Spleen (tissue), 7 donors: ENCODE measurements around the gene ARHGAP29.

Source experiments
- CTCF ChIP-seq, 11 experiments: fragments of 200-600 bp in 7 of 11; fragments of 450-650 bp in 4 of 11; sonication (generic) in 4 of 11; IDR thresholded peaks in 8 of 11; conservative IDR thresholded peaks in 3 of 11; 1 replicate in 7 of 11; 2 replicates in 4 of 11; pipeline versions ENCODE4 v1.4.0 to v1.8.0; 2016 to 2021; ENCODE audit warnings: antibody characterized with exemption in 11 of 11, inconsistent platforms in 4 of 11, mild to moderate bottlenecking in 1 of 11
- POLR2A ChIP-seq, 3 donors: fragments of 450-650 bp; IDR thresholded peaks; one replicate each; pipeline ENCODE4 v1.5.1; 2017; ENCODE audit warnings: antibody characterized with exemption in 3 of 3, mild to moderate bottlenecking in 1 of 3
- POLR2AphosphoS5 ChIP-seq, 3 donors: sonication (generic); formaldehyde crosslinking; IDR thresholded peaks; one replicate each; pipeline ENCODE4 v1.5.1; 2017; ENCODE audit warnings: antibody characterized with exemption in 3 of 3
- donor health status: DM: no; HTN: no; CAD: no; lungs with moderate emphysema.
- donor health status: DM: no; HTN: no; CAD: no.
- donor health status: DM: no; HTN: no; CAD: no.

GRCh38 chr1:94205639-94206038 lies 31.7 kb downstream of the ARHGAP29 start:
- TF ChIP-seq CTCF (IDR thresholded peaks at IDR 0.05 in 8 of 11, conservative IDR thresholded peaks at IDR 0.05 in 3 of 11) = no peak
- TF ChIP-seq POLR2A (IDR thresholded peaks at IDR 0.05) = no peak
- no peak for TF ChIP-seq POLR2AphosphoS5 (IDR thresholded peaks at IDR 0.05)
